GM19468 (cell line): ENCODE data around the gene PLEKHA8.
"Not testable (repeated sequence)": the region's sequence is repeated elsewhere in the genome, so short reads cannot be mapped to it uniquely, and the experiment has no call there.

Source experiments
- ATAC-seq: cut with Tn5 transposase; IDR thresholded peaks from one replicate; pipeline ENCODE4 v1.9.1; 2021; ENCODE audit warnings: mild to moderate bottlenecking, moderate library complexity, moderate number of reproducible peaks; ENCODE audit not compliant: unreplicated experiment; ENCODE audit errors: extremely low read depth

The PLEKHA8 gene

DNA sequence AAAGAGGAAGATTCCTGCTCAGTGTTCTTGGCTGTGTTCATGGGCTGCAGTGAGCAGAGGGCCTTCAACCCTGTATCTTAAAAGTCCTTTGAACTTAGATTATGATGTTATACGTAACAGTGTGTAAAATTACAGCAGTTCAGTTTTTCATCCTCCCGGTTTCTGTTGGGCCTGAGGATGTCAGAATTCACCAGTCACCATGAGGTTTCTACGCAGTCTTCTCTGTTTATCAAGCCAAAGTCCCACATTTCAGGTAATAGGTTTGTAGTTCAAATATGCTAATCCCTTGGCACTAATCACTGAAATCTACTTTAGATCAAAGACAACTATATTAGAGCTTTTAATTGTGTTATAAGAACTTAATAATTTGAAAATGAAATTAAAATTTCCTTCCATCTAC, 24.9 kb downstream of the PLEKHA8 start:
- ATAC-seq = no peak

DNA sequence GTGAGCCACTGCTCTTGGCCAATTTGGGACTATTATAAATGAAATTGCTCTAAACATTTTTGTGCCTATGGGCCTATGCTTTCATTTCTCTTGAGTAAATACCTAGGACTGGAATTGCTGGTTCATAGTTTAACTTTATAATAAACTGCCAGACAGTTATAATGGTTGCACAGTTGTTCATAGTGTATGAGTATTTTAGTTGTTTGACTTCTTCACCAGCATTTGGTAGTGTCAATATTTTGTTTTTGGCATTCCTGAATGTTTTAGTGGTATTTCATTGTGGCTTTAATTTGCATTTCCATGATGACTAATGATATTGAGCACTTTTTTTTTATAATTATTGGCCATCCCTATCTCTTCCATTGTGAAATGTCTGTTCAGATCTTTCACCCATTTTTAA, 29.5 kb downstream of the PLEKHA8 start:
- ATAC-seq = no peak

DNA sequence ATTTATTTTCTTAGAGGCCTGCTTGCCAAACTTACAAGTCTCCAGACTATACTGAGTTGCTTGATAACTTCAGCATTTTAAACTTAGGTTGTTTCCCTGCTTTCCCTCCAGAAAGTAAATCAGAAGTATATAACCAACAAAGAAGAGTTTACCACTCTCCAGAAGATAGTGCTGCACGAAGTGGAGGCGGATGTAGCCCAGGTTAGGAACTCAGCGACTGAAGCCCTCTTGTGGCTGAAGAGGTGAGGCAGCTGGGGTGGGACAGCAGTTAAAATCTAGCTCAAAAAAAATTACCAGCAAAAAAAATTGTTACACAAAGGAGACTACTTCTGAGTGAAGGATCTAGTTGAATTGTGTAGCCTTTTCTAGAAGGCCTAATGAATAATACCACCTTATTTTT, 33.6 kb downstream of the PLEKHA8 start:
- not testable (repeated sequence) for ATAC-seq

DNA sequence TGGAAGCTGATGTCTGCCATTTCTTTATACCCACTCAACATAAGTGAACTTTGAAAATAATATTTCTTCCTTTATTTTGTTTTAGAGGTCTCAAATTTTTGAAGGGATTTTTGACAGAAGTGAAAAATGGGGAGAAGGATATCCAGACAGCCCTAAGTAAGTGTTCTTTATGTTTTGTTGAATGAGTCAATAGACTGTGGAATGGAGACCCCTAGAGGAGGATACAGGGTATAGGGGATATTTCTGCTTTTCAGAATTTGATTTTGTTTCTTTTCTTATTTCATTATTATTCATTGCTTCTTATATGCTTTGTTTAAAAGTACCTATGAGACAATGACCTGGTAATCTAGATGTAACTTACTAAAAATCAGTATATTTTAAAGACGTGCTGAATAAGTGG, 34.4 kb downstream of the PLEKHA8 start:
- ATAC-seq = no peak

DNA sequence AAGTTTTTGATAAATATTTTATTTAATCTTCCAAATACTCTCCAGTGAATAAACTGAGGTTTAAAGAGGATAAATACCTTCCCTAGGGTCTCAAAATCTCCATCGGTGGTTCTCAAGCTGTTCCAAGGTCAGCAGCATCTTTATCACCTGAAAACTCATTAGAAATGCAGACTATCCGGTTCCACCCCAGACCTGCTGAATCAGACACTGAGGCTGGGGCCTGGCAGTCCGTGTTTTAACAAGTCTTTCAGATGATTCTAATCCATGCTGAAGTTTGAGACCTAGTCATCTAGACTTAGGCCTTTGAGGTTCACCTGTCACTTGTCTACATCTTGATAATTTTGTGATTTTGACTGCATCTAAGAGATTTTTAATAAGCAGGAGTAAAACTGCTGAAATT, 37.5 kb downstream of the PLEKHA8 start:
- ATAC-seq = no peak

DNA sequence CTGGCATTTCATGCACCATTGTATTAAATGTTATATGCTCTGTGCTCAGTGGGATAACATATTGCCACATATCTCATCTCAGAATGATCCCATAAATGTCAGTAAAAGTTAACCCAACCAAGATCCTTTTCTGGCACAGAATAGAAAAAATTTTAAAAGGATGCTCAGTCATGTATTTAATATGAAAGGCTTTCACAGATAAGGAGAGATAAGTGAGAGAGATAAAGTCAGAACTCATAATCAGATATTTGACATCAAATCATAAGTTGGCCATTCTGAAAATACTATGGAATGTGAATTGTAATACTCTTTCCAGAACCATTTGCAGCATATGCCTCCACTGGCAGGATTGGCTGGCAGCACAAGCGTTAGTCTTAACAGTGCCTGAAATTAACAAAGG, 38.5 kb downstream of the PLEKHA8 start:
- ATAC-seq = no peak

DNA sequence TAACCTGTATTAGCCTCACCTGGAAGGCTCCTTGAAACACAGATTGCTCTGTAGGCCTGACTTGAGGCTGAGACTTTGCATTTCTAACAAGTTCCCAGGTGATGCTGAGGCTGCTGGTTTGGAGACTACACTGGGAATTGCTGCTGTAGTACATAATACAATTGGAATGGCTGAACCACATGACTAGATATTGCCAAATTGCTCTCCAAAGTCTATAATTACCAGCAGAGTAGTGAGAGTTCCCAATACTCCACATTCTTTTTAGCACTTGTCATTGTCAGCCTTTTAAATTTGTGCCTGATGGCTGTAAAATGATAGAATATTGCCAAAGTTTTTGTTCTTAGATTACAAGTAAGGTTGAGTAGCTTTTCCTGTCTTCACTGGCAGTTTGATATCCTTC, 39.9 kb downstream of the PLEKHA8 start:
- no peak for ATAC-seq

DNA sequence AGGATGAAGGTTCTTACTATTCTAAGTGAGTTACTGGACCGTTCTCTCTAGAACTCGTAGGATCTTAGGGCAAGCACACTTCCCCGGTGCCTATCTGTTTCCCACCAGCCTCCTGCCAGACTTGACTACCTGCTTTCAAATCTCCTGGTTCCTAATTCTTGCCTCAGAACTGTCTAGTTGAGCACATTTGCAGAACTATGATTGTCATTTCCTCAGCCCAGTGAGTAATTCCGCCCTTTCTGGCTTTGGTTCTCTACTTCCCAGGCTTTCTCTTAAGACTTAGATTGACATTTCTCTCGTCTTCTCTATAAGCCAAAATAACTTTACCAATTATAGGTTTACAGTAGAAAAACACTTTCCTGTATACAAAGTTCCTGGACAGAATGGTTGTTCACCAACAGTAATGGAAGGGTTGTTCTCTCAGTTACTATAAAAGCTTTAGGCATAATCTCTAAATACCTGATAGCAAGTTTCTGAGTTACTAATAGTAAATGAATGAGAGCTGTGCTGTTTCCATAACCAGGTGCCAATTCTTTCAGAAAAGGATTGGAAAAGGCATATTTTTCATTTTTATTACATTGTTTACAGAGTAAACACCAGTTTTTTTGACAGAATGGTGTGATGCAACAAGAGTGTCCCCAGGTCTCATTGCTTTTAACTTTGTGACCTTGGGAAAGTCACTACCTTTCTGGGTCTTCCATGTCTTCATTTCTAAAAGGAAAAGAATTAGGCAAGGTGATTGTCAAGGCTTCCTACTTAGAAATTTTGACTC, 41.1 kb downstream of the PLEKHA8 start:
- no peak for ATAC-seq

DNA sequence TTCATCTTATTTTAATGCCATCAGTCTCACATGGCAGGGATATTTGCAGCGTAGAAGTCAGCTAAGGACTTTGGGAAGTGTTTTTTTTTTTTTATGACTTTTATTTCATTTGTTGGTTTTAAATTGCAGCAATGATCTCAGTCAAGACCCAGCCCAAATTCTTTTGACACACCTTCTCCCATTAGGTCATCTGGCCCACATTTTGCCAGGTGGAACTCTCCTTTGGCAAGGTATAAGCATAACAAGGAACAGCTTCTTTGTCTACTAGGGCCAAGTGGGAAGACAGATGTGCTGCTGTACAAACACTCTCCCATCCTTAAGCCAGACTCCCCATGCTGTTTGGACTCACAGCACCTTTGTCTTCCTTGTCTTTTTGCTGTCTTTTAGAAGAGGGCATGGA, 41.8 kb downstream of the PLEKHA8 start:
- ATAC-seq = no peak

DNA sequence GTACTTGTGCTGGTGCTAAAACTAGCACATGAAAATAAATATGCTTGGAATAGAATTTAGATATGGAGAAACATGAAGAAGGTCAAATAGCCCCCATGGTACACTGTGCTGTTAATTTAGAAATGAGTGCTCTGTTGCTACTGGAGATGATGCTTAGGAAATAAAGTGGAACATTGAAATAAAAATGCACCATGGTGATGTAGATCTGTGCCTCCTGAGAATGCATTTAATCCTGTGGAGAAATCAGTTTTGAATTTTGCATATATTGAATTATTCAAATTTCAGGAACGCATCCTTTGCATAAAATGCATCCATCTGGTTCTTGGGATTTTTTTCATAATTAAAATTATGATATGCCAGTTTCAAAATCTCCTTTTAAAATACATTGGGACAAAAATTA, 44.5 kb downstream of the PLEKHA8 start:
- ATAC-seq = no peak

DNA sequence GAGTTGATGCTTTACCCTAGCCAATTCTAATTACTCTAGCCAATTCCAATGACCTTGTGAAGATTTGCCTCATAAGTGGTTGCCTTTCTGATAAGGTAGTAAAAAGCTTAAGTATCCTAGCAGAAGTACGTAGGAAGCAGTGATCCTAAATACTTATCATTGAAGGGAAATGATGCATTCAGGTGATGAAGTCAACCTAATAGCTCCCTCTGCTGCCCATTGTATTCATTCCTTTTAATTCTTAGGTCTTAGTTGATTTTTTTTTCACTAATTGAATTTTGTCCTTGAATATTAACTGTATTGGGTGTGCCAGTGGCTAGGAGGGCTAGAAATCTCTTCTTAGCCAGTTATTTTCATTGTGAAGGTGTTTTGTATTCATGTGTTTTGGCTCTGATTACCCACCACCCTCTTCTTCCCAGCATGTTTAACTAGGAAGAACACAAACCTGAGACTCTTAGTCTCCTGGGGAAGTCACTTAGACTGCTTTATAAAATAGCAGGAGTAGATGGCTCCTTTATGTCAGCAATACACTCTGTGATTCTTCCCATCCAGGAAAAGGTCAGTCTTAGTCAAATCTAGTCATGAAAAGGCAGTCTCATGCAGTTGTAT, 46.3 kb downstream of the PLEKHA8 start:
- no peak for ATAC-seq

DNA sequence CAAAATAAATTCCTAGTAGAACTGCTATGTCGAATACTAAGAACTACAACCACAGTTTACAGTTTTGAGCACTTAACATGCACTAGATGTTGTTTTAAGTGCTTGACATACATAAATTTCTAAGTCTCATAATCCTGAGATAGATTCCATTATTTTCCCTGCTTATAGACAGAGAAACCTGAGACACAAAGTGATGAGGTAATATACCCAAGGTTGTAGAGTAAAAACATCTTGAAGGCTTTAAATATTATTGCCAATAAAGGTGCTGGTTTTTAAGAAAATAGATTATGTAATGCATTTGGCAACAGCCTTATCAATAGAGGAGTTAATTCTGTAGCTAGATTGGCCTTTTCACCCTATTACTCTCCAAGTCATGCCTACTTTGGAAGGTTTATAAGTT, 48.2 kb downstream of the PLEKHA8 start:
- no peak for ATAC-seq

DNA sequence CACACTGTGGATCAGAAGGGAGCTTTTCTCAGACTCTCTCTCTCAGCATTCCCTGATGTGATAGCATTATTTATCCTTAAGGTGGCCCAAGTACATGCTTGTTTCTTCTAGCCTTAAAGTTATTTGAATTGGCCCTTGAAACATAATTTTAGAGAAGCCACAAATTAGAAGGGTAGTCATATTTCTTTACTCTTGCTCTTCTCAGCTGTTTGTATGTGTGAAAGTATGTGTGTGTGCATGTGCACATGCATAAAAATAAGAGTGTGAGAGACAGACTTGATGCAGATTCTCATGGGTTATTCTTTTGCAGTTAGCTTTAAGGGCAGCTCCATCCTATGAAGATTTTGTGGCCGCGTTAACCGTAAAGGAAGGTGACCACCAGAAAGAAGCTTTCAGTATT, 50.1 kb downstream of the PLEKHA8 start:
- no peak for ATAC-seq

DNA sequence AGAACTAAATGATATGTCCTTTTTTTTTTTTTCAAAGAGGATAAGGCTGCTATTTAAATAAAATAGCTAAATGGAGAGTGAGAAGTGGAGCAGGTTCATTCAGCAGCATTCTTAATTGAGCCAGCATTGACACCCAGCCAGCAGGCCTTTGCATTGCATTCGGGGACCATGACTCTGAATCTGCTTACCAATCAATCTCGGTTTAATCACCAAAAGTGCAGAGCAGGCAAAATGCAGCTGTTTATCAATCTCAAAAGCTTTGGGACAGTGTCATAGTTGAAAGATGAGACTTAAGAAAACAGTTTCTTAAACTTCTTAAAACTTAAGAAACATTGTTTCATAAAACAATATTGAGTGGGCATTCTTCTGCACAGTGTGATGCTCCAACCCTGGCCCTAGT, 51.7 kb downstream of the PLEKHA8 start:
- no peak for ATAC-seq

DNA sequence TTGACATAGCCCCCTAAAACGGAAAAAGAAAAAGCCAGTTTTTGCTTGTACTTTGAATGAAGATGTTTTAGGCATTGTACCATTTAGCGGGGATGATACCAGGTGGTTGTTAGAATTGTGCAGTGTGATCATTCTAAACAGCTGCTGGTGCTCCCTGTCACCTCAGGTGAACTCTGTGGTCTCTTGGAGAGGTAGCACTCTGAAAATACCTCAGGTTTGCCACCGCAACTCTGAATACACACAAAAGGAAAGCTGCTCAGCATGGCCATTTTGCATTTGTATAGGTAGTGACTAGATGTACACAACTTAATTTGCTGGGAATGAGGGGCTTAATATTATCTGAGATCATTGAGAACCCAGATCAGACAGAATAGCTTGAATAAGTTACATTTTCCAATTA, 52.6 kb downstream of the PLEKHA8 start:
- ATAC-seq = no peak

DNA sequence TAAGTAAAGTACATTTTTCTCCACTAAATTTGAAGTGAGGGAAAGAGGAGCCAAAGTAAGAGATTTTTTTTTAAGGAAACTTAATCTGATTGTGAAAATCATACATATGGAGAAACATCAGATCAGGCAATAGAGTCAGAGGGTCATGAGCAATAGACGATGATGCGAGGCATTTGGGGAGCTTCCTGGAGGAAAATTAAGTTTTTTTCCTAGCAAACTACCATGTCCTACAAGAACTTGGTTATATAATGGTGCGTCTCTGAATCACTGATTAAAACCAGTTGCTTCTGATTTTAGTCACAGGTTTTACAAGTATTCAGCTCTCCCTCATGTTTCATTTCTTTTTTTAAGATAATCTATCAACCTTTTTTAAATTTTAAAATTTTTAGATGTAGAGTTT, 54.5 kb downstream of the PLEKHA8 start:
- no peak for ATAC-seq

DNA sequence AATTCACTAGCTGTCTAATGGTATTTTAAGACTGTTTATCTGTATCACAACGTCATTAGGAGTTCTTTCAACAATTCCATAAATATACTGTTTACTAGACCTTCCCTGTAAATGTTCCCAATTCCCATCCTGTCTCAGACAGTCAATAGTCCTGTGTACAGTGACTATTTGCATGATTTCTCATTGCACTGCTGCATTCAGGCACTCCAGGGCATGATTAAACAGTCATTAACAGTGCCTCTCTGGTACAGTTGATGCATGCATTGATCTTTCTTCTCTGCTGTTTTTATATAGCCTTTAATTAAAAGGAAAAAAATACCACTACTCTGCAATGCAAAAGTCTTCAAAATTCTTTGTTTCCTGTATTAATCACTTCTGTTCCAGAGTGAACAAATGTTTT, 55.1 kb downstream of the PLEKHA8 start:
- no peak for ATAC-seq

DNA sequence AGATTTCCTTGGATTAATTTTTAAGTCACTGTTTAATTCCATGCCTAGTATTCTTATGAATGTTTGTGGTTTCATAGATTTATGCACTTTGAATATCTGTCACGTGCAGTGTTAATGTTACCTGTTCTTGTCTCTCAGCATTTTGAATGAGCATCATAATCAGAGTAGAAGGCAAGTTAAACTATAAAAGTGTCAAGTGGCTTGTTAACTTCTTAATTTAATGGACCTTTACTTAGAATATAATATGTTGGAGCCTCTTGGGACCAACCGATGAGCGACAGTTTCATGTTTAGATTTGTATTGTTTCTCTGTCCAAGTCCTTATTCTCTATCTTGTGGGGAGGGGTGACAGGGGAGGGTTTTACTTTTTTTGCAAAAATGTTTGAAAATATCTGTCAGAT, 56.0 kb downstream of the PLEKHA8 start:
- no peak for ATAC-seq

DNA sequence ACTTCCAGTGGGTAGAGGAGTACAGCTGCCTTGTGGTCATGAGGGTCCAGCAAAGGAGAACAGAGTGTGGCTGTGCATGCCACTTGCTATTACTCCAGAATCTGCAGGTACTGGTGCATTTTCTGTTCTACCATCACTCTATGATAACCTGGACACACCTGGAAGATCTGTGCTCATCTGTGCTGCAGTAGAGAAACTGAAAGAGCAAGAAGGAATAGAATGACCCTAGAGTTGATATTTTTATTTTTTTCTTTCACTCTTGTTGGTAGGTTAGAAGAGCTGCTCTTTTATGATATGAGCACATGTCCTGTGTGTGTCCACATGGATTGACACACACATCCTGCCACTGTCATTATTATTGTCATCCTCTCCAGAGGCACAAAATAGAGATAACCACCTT, 58.3 kb downstream of the PLEKHA8 start:
- ATAC-seq = no peak

DNA sequence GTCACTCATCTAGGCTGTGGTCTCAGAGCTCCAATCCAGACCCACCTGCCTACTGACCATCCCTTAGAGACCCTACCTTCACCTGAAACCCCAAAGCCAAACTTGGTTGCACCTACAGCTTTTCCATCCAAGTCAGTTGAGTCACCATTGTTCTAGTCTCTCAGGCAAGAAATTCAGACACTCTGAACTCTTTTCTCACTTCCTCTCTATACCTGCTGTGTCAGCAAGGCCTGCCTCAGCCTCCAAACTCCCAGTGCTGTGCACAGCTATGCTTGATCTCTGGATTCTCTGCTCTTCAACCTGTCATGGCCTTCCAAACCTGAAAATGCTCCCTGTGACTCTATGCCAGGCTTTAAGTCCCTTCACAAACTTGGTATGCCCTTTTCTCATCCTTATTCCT, 59.2 kb downstream of the PLEKHA8 start:
- ATAC-seq = no peak

DNA sequence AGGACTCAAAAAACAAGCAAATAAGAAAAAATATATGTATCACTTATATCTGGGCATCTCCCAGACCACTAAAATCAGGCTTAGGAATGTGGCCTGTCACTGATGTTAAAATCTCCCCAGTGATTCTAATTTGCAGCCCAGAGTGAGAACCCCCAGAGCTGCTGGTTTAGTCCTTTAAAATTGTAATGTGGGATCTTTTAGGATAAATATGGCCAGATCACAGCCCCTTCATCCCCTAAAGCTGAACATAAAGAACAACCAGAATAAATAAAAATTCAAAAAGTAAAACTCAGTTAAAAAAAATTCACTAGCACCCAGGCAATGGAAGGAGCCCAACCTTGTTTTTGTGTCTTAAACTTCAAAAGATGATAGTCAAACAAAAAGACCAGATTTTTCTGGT, 60.1 kb downstream of the PLEKHA8 start:
- no peak for ATAC-seq

DNA sequence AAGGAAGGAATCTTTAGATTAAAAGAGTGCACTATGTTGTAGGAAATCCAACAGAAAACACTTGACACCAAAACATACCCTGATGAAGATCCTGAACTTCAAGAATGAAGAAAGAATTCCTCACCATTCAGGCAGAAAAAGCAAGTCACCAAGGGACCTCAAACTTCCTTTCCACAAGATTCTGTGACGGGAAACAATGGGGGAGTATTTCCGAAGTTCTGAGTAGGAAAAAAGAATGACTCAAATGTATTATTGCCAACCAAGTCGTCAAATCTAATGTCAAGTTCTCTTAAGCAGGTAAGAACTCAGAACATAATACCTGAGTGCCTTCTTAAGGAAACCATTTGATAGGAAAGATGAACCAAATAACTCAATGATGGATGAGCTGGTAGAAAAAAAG, 61.9 kb downstream of the PLEKHA8 start:
- no peak for ATAC-seq
